Measurements from ENCODE around the gene PNMT. TPM values are rescaled to one million over a fixed set of nuclear protein-coding genes. Genes with fewer than 3 reads are reported as not detected.

Gene PNMT
- total and polyA plus RNA-seq, 8 donors, result 0.45 to 16.6 (median 7.1) TPM; not detected in 2

- no peak for DNase-seq
- Histone ChIP-seq H3K36me3 (peaks cover 21 to 92% (median 83%) of the 10 kb centered on the region in 4 donors), H3K4me3 (no peak overlapping the region), H3K9me3 (no peaks in the 10 kb centered on the region), H3K4me1 (peaks cover 31 to 52% (median 44%) of the 10 kb centered on the region in 4 donors), H3K27me3 (no peaks in the 10 kb centered on the region), H3K27ac (peak overlapping the region in 3 of 5 donors; percentile 55 to 82 (median 79))
- WGBS, 5 donors, result 82 to 96% (median 91%) methylated on average over 2 to 3 of the region's 3 CpGs
- TF ChIP-seq, protein P1, sequence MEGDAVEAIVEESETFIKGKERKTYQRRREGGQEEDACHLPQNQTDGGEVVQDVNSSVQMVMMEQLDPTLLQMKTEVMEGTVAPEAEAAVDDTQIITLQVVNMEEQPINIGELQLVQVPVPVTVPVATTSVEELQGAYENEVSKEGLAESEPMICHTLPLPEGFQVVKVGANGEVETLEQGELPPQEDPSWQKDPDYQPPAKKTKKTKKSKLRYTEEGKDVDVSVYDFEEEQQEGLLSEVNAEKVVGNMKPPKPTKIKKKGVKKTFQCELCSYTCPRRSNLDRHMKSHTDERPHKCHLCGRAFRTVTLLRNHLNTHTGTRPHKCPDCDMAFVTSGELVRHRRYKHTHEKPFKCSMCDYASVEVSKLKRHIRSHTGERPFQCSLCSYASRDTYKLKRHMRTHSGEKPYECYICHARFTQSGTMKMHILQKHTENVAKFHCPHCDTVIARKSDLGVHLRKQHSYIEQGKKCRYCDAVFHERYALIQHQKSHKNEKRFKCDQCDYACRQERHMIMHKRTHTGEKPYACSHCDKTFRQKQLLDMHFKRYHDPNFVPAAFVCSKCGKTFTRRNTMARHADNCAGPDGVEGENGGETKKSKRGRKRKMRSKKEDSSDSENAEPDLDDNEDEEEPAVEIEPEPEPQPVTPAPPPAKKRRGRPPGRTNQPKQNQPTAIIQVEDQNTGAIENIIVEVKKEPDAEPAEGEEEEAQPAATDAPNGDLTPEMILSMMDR (IDR thresholded peaks at IDR 0.05), result no peak
- TF ChIP-seq POLR2A (IDR thresholded peaks at IDR 0.05), result no peak
- TF ChIP-seq POLR2AphosphoS5 (IDR thresholded peaks at IDR 0.05), result no peak
- no peak for TF ChIP-seq EP300 (IDR thresholded peaks at IDR 0.05)
- intact Hi-C loops (cut with DNase I; ENCODE audit: low total_unique reads), result no loop called here
These were observed 9.5 kb upstream of the PNMT start for GRCh38 chr17:39658760-39659159.

DNA sequence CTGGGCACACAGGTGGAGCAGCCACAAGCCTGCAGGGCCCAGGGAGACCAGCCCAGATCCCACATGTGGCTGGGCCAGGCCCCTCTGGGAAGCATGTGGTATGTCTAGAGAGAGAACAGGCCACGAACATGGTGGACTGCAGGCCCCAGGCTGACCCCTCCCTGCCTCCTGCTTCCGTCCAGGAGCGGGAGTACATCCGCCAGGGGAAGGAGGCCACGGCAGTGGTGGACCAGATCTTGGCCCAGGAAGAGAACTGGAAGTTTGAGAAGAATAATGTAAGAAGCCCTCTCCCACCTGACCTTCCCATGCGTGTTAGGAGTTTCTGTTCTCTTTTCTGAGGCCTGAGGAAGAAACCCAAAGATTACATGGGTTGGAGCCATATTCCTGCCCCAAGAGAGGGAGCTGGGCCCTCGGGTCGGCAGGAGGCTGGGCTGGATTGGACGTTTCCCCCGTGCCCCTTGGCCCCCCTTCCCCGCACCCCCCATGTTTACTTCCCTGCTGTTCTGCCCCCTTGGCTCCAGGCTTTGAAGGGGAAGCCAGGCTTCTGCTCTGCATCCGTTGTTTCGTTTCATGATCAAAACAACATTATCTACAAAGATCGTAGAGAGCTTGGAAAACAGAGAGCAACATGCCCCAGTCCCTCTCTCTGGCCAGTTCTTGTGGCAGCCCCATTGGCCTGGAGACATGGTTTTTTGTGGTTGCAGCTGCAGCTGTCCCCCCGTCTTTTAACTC lies 8.8 kb upstream of the PNMT start:
- Histone ChIP-seq H3K27ac (peak overlapping the region in 4 of 5 donors; percentile 21 to 82 (median 67)), H3K9me3 (no peaks in the 10 kb centered on the region), H3K27me3 (no peaks in the 10 kb centered on the region), H3K4me3 (no peak overlapping the region), H3K4me1 (peaks cover 38 to 55% (median 49%) of the 10 kb centered on the region in 4 donors), H3K36me3 (peaks cover 21 to 86% (median 80%) of the 10 kb centered on the region in 4 donors)
- intact Hi-C loops (cut with DNase I; ENCODE audit: low total_unique reads), result no loop called here
- DNase-seq, result no peak
- 54 to 67% (median 66%) methylated on average over 14 to 15 of the region's 15 CpGs for WGBS, 5 donors
- TF ChIP-seq EP300 (IDR thresholded peaks at IDR 0.05) (no peak), POLR2A (IDR thresholded peaks at IDR 0.05) (no peak), POLR2AphosphoS5 (IDR thresholded peaks at IDR 0.05) (no peak)

DNA sequence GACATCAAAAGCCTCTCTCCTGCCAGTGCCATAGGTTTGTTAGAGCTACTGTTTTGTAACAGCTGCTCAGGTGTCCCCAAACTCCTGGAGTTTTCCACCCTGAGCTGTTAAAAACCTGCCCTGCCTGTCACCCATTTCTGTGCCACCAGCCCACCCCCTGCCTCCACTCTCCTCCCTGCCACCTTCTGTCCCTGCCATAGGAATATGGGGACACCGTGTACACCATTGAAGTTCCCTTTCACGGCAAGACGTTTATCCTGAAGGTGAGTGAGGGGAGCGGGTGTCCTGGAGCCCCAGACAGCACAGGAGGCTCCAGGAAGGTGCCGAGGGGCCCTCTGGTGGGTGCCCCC lies 8.3 kb upstream of the PNMT start:
- WGBS, 5 donors, result 60 to 86% (median 81%) methylated on average over 5 of the region's 5 CpGs
- H3K4me3 ChIP-seq, result no peak overlapping the region
- intact Hi-C loops (cut with DNase I; ENCODE audit: low total_unique reads), result no loop called here
- DNase-seq, result no peak
- H3K4me1 ChIP-seq, result peaks cover 43 to 61% (median 54%) of the 10 kb centered on the region in 4 donors
- TF ChIP-seq, protein P1 (IDR thresholded peaks at IDR 0.05), result no peak
- no peak for TF ChIP-seq EP300 (IDR thresholded peaks at IDR 0.05)
- TF ChIP-seq POLR2AphosphoS5 (IDR thresholded peaks at IDR 0.05), result no peak
- no peak for TF ChIP-seq POLR2A (IDR thresholded peaks at IDR 0.05)
- no peaks in the 10 kb centered on the region for H3K9me3 ChIP-seq
- H3K27me3 ChIP-seq, result peaks cover 0 to 4% (median 0%) of the 10 kb centered on the region in 3 donors
- peak overlapping the region in 4 of 5 donors; percentile 21 to 82 (median 67) for H3K27ac ChIP-seq
- H3K36me3 ChIP-seq, result peaks cover 21 to 81% (median 74%) of the 10 kb centered on the region in 4 donors

DNA sequence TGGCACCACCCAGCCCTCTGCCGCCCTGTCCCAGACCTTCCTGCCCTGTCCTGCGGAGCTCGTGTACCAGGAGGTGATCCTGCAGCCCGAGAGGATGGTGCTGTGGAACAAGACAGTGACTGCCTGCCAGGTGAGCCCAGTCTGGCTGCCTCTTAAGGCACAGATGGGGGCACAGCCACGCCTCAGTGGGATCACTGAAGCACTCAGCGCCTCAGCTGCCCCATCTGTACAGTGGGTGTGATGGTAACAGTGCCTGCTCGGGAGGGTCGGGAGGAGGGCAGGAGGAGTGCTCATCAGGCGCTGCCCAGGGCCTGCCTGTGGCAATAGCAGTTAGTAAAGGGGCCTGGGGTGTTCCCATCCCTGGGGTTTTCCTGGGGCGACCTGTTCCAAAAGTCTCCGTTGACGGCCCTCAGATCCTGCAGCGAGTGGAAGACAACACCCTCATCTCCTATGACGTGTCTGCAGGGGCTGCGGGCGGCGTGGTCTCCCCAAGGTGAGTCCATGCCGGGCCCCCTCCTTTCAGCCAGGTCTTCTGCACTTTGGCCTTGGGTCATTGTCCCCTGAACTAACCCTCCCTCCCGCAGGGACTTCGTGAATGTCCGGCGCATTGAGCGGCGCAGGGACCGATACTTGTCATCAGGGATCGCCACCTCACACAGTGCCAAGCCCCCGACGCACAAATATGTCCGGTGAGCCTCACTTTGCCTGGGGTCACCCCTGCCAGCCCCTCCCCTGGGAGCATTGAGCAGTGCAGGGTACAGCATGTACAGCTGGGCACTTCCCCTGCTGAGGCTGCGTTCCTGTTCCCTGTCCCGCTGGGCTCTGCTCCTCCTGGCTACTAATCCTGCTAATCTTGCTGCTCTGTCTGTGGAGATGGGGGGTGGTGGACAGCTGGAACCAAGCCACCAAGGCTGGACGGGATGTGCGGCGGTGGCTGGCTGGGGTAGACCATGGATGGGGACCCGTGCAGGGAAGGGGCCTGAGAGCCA lies 7.6 kb upstream of the PNMT start:
- no peak for TF ChIP-seq EP300 (IDR thresholded peaks at IDR 0.05)
- TF ChIP-seq POLR2A (IDR thresholded peaks at IDR 0.05), result no peak
- TF ChIP-seq, protein P1 (IDR thresholded peaks at IDR 0.05), result no peak
- no peak for TF ChIP-seq POLR2AphosphoS5 (IDR thresholded peaks at IDR 0.05)
- 77 to 87% (median 83%) methylated on average over 20 to 35 of the region's 35 CpGs for WGBS, 5 donors
- Histone ChIP-seq H3K4me3 (no peak overlapping the region), H3K9me3 (no peaks in the 10 kb centered on the region), H3K27me3 (peaks cover 0 to 11% (median 0%) of the 10 kb centered on the region in 3 donors), H3K27ac (peak overlapping the region in 3 of 5 donors; percentile 79 to 82 (median 81)), H3K4me1 (peaks cover 44 to 65% (median 60%) of the 10 kb centered on the region in 4 donors), H3K36me3 (peaks cover 21 to 74% (median 72%) of the 10 kb centered on the region in 4 donors)
- intact Hi-C loops (cut with DNase I; ENCODE audit: low total_unique reads), result no loop called here
- no peak for DNase-seq

All from stomach (tissue), 9 donors.